Naive thymus-derived CD4-positive, alpha-beta T cell (primary cell): ENCODE data around the gene PRICKLE4. TPM values are rescaled to one million over a fixed set of nuclear protein-coding genes. Genes with fewer than 3 reads are reported as not detected.

ENCODE experiments used
- ATAC-seq: fragments of 150-1000 bp; cut with Tn5 transposase; 2 replicates; pipeline ENCODE4 v1.10.0; 2021; ENCODE audit warnings: mild to moderate bottlenecking, moderate library complexity
- CTCF ChIA-PET: fragments of 350-600 bp; sonication (Branson Sonifier 250); formaldehyde crosslinking; loops from one replicate; lab custom pipeline; 2021; ENCODE audit warnings: antibody characterized with exemption; lab: Charles Lee
- POLR2A ChIA-PET: fragments of 350-600 bp; sonication (Branson Sonifier 250); formaldehyde crosslinking; loops from one replicate; lab custom pipeline; 2021; ENCODE audit warnings: antibody characterized with exemption, inconsistent platforms; lab: Charles Lee
- DNase-seq, 9 donors: peaks; one replicate each; pipeline versions ENCODE4 v3.0.0 to v3.0.0-alpha.2; 2020 to 2022; ENCODE audit warnings: mixed read lengths in 1 of 9
- H3K27ac ChIP-seq: one replicate; pipeline ENCODE4 v1.7.0; 2013; ENCODE audit warnings: mild to moderate bottlenecking, low read depth, low read length, moderate library complexity
- H3K27me3 ChIP-seq, 2 donors: one replicate each; pipeline ENCODE4 v1.7.0; 2013; ENCODE audit warnings: low read length in 2 of 2, mild to moderate bottlenecking in 2 of 2, moderate library complexity in 2 of 2; ENCODE audit not compliant: control insufficient read depth in 2 of 2, insufficient read depth in 2 of 2
- H3K36me3 ChIP-seq, 3 experiments: 1 replicate in 2 of 3; 2 replicates in 1 of 3; pipeline ENCODE4 v1.7.0; 2013; ENCODE audit warnings: low read length in 3 of 3, mild to moderate bottlenecking in 3 of 3, moderate library complexity in 1 of 3; ENCODE audit not compliant: insufficient read depth in 3 of 3, control insufficient read depth in 2 of 3
- H3K4me1 ChIP-seq, 2 donors: one replicate each; pipeline ENCODE4 v1.7.0; 2013; ENCODE audit warnings: low read length in 2 of 2, mild to moderate bottlenecking in 2 of 2, moderate library complexity in 1 of 2; ENCODE audit not compliant: control insufficient read depth in 2 of 2, insufficient read depth in 2 of 2
- H3K4me3 ChIP-seq: 2 replicates; pipeline ENCODE4 v1.7.0; 2013; ENCODE audit warnings: mild to moderate bottlenecking, low read length
- H3K9me3 ChIP-seq, 3 experiments: 1 replicate in 2 of 3; 2 replicates in 1 of 3; pipeline ENCODE4 v1.7.0; 2013; ENCODE audit warnings: low read length in 3 of 3; ENCODE audit not compliant: control insufficient read depth in 2 of 3
- H3K27ac Mint-ChIP-seq, 9 donors: one replicate each; pipeline ENCODE4 v1.8.0; 2020 to 2022; ENCODE audit warnings: mixed read lengths in 9 of 9, mild to moderate bottlenecking in 8 of 9, moderate library complexity in 5 of 9, inconsistent platforms in 2 of 9
- H3K27me3 Mint-ChIP-seq, 5 donors: one replicate each; pipeline ENCODE4 v1.8.0; 2021 to 2022; ENCODE audit warnings: mixed read lengths in 5 of 5, mild to moderate bottlenecking in 1 of 5
- H3K36me3 Mint-ChIP-seq, 5 donors: one replicate each; pipeline ENCODE4 v1.8.0; 2020 to 2022; ENCODE audit warnings: mixed read lengths in 5 of 5, mild to moderate bottlenecking in 3 of 5, inconsistent platforms in 1 of 5
- H3K4me1 Mint-ChIP-seq, 7 donors: one replicate each; pipeline ENCODE4 v1.8.0; 2020 to 2022; ENCODE audit warnings: mixed read lengths in 7 of 7, mild to moderate bottlenecking in 3 of 7, inconsistent platforms in 1 of 7
- H3K4me3 Mint-ChIP-seq, 10 donors: one replicate each; pipeline ENCODE4 v1.8.0; 2020 to 2022; ENCODE audit warnings: mild to moderate bottlenecking in 10 of 10, mixed read lengths in 10 of 10, moderate library complexity in 6 of 10, inconsistent platforms in 2 of 10
- H3K9me3 Mint-ChIP-seq, 11 donors: one replicate each; pipeline ENCODE4 v1.8.0; 2020 to 2022; ENCODE audit warnings: mixed read lengths in 11 of 11, mild to moderate bottlenecking in 4 of 11, inconsistent platforms in 1 of 11, moderate library complexity in 1 of 11
- intact Hi-C, 2 donors: fragments of 100-400 bp; cut with micrococcal nuclease; formaldehyde crosslinking; loops; one replicate each; pipeline ENCODE4 v1.15.1; 2023
- polyA plus RNA-seq, 2 donors: library from polyadenylated mRNA; unstranded; fragments of 300-500 nt; fragmentation: Illumina TruSeq; gene quantifications; one replicate each; pipeline ENCODE4 v1.2.3, GENCODE V29; 2021
- total RNA-seq, 6 experiments: library from RNA in 5 of 6; stranded (reverse) in 5 of 6; gene quantifications; 1 replicate in 5 of 6; 2 replicates in 1 of 6; pipeline ENCODE4 v1.2.3 and lab custom pipeline; 2021 to 2026

Gene PRICKLE4
- total and polyA plus RNA-seq, 7 experiments from 2014 or later: 0.61 TPM; not detected in 6

DNA sequence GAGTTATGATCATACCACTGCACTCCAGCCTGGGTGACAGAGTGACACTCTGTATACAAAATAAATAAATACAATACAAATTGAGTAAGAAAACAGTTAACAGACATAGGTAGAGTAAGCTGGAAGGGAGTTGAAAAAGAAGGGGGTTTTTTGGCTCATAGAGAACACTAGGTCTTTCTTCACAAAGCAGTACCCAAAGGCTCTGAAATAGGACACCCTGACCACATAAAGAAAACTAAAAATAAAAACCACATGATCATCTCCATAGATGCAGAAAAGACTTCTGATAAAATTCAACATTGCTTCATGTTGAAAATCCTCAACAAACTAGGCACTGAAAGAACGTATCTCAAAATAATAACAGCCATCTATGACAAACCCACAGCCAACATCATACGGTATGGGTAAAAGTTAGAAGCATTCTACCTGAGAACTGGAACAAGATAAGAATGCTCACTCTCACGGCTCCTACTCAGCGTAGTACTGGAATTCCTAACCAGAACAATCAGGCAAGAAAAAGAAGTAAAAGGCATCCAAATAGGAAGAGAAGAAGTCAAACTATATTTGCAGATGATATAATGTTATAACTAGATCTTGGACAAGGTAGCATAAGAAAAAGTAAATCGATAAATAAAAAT, 55.6 kb downstream of the PRICKLE4 start:
- H3K36me3 Mint-ChIP-seq: peaks cover 0 to 5% (median 2%) of the 10 kb centered on the region in 5 donors
- H3K9me3 ChIP-seq: no peaks in the 10 kb centered on the region
- no peaks in the 10 kb centered on the region for H3K9me3 Mint-ChIP-seq
- H3K36me3 ChIP-seq: no peaks in the 10 kb centered on the region
- H3K4me1 ChIP-seq: no peaks in the 10 kb centered on the region
- intact Hi-C loops: no loop called here
- POLR2A ChIA-PET: no interaction called here
- no peak overlapping the region for H3K4me3 Mint-ChIP-seq
- no peak overlapping the region for H3K27ac ChIP-seq
- no peaks in the 10 kb centered on the region for H3K27me3 Mint-ChIP-seq
- no peaks in the 10 kb centered on the region for H3K27me3 ChIP-seq
- H3K27ac Mint-ChIP-seq: peak overlapping the region in 2 of 9 donors; percentile 36 to 46
- ATAC-seq (no peak), DNase-seq (no peak)
- CTCF ChIA-PET: no interaction called here
- no peak overlapping the region for H3K4me3 ChIP-seq
- peaks cover 3 to 7% (median 4%) of the 10 kb centered on the region in 7 donors for H3K4me1 Mint-ChIP-seq

GRCh38 chr6:41836660-41837052, 56.1 kb downstream of the PRICKLE4 start:
- Histone ChIP-seq H3K36me3 (no peaks in the 10 kb centered on the region), H3K27me3 (no peaks in the 10 kb centered on the region), H3K27ac (no peak overlapping the region), H3K9me3 (no peaks in the 10 kb centered on the region), H3K4me1 (no peaks in the 10 kb centered on the region), H3K4me3 (no peak overlapping the region)
- Mint-ChIP-seq H3K4me1 (peaks cover 3 to 7% (median 4%) of the 10 kb centered on the region in 7 donors), H3K9me3 (no peaks in the 10 kb centered on the region), H3K27me3 (no peaks in the 10 kb centered on the region), H3K36me3 (peaks cover 0 to 3% (median 2%) of the 10 kb centered on the region in 5 donors), H3K4me3 (no peak overlapping the region), H3K27ac (no peak overlapping the region)
- intact Hi-C loops: no loop called here
- POLR2A ChIA-PET: no interaction called here
- DNase-seq (no peak), ATAC-seq (no peak)
- CTCF ChIA-PET: no interaction called here

Other genes starting within 250 kb of the PRICKLE4 start
- gene FOXP4, start 234.4 kb upstream of the PRICKLE4 start, total RNA-seq: 1 to 10 TPM; 3.1 to 7.6 (median 4.9) TPM
- gene FOXP4, start 234.4 kb upstream of the PRICKLE4 start, polyA plus RNA-seq: under 1 TPM; 0.07 to 0.21 TPM
- gene MDFI, start 142.3 kb upstream of the PRICKLE4 start, total RNA-seq: not detected
- not detected for gene MDFI, start 142.3 kb upstream of the PRICKLE4 start, polyA plus RNA-seq
- 10 to 100 TPM in 3 of 5 experiments, 1 to 10 TPM in 2; 7.4 to 39.9 (median 11.8) TPM for gene TFEB, start 45.2 kb upstream of the PRICKLE4 start, total RNA-seq
- 1 to 10 TPM; 2.4 to 6.0 TPM for gene TFEB, start 45.2 kb upstream of the PRICKLE4 start, polyA plus RNA-seq
- not detected for gene PGC, start 33.4 kb upstream of the PRICKLE4 start, total RNA-seq
- gene PGC, start 33.4 kb upstream of the PRICKLE4 start, polyA plus RNA-seq: not detected
- gene FRS3, start 882 bp upstream of the PRICKLE4 start, total RNA-seq: 10 to 100 TPM in 1 of 5 experiments, 1 to 10 TPM in 4; 5.1 to 10.6 (median 5.5) TPM
- 1 to 10 TPM; 1.9 to 2.4 TPM for gene FRS3, start 882 bp upstream of the PRICKLE4 start, polyA plus RNA-seq
- 100 to 1,000 TPM; 114 to 193 (median 128) TPM for gene TOMM6, start 6.9 kb downstream of the PRICKLE4 start, total RNA-seq
- 100 to 1,000 TPM; 391 to 449 TPM for gene TOMM6, start 6.9 kb downstream of the PRICKLE4 start, polyA plus RNA-seq
- gene USP49, start 114.6 kb downstream of the PRICKLE4 start, total RNA-seq: 1 to 10 TPM; 1.8 to 6.0 (median 3.1) TPM
- under 1 TPM; 0.44 to 0.61 TPM for gene USP49, start 114.6 kb downstream of the PRICKLE4 start, polyA plus RNA-seq
- 10 to 100 TPM in 1 of 5 experiments, 1 to 10 TPM in 4; 4.5 to 21.7 (median 9.4) TPM for gene MED20, start 140.4 kb downstream of the PRICKLE4 start, total RNA-seq
- gene MED20, start 140.4 kb downstream of the PRICKLE4 start, polyA plus RNA-seq: 1 to 10 TPM; 4.2 to 4.7 TPM
- gene BYSL, start 140.7 kb downstream of the PRICKLE4 start, total RNA-seq: 10 to 100 TPM in 1 of 5 experiments, 1 to 10 TPM in 4; 3.9 to 35.7 (median 8.1) TPM
- gene BYSL, start 140.7 kb downstream of the PRICKLE4 start, polyA plus RNA-seq: 1 to 10 TPM; 4.4 to 6.6 TPM
- gene CCND3, start 161.0 kb downstream of the PRICKLE4 start, total RNA-seq: 100 to 1,000 TPM; 285 to 433 (median 313) TPM
- 100 to 1,000 TPM; 474 to 764 TPM for gene CCND3, start 161.0 kb downstream of the PRICKLE4 start, polyA plus RNA-seq